ENCODE results near the gene ZNF493.

DNA sequence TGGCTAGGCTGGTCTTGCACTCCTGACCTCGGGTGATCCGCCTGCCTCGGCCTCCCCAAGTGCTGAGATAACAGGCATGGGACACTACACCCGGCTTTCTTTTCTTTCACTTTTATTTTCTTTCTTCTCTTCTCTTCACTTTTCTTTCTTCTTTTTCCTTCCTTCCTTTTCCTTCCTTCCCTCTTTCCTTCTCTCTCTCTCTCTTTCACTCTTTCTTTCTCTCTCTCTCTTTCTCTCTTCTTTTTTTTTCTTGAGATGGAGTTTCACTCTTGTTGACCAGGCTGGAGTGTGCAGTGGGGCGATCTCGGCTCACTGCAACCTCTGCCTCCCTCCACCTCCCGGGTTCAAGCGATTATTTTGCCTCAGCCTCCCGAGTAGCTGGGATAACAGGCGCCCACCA is 812 bp upstream of the ZNF493 start:
- TF ChIP-seq, protein P1, sequence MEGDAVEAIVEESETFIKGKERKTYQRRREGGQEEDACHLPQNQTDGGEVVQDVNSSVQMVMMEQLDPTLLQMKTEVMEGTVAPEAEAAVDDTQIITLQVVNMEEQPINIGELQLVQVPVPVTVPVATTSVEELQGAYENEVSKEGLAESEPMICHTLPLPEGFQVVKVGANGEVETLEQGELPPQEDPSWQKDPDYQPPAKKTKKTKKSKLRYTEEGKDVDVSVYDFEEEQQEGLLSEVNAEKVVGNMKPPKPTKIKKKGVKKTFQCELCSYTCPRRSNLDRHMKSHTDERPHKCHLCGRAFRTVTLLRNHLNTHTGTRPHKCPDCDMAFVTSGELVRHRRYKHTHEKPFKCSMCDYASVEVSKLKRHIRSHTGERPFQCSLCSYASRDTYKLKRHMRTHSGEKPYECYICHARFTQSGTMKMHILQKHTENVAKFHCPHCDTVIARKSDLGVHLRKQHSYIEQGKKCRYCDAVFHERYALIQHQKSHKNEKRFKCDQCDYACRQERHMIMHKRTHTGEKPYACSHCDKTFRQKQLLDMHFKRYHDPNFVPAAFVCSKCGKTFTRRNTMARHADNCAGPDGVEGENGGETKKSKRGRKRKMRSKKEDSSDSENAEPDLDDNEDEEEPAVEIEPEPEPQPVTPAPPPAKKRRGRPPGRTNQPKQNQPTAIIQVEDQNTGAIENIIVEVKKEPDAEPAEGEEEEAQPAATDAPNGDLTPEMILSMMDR (IDR thresholded peaks at IDR 0.05 in 8 of 11, conservative IDR thresholded peaks at IDR 0.05 in 3 of 11): no peak
- no peak for TF ChIP-seq POLR2A (IDR thresholded peaks at IDR 0.05)
- TF ChIP-seq POLR2AphosphoS5 (IDR thresholded peaks at IDR 0.05): no peak

Data from spleen (tissue), 7 donors.